SKM-1 treated with dmso at 0.1 percent for 144 hours (cell line): ENCODE measurements around the gene EXO1.
"Not testable (repeated sequence)": the region's sequence is repeated elsewhere in the genome, so short reads cannot be mapped to it uniquely, and the experiment has no call there.

Source experiments
- DNase-seq: peaks from one replicate; lab custom pipeline; 2025; ENCODE audit not compliant: unreplicated experiment; lab: John Stamatoyannopoulos, UW

Gene EXO1

DNA sequence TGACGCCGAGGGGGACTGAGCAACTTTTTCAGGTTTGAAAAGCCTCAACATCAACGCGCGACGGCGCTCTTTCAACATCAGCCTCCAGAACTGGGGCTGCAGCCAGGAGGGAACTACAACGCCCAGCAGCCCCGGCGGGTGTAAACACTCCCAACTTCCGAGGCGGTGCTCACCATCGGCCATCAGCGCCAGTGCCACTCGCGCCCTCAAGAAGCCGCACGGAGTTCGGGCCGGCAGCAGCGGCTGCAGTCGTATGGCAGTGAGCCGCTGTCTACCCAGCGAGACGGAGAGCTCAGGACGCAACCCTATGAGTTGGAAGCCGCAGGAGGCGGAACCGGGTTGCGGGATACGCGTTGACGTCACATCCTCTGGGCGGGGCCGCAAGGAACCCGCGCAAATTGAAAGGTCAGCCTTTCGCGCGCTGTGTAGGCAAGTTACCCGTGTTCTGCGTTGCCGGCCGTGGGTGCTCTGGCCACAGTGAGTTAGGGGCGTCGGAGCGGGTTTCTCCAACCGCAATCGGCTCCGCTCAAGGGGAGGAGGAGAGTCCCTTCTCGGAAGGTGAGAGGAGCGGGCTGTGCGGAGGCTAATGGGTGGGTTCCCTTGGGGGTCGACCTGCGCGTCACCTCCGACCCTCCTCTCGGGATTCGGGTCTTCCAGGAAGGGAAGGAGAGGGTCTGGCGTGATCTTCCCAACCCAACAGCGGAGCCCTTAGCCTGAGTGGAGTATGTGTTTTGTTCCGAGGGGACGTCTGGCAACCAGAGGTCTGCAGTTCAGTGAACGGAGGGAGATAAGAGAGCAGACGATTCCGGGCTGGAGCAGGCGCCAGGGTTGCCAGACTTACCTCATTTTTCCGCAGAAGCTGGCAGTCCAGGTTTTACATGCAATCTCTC is at the start of gene EXO1:
Gene EXO1 (plus strand): TSS at position 409 of the 890 bp plus-strand sequence. CDS start 2,222 bp downstream, outside the sequence.
- peak; percentile 97 for DNase-seq

DNA sequence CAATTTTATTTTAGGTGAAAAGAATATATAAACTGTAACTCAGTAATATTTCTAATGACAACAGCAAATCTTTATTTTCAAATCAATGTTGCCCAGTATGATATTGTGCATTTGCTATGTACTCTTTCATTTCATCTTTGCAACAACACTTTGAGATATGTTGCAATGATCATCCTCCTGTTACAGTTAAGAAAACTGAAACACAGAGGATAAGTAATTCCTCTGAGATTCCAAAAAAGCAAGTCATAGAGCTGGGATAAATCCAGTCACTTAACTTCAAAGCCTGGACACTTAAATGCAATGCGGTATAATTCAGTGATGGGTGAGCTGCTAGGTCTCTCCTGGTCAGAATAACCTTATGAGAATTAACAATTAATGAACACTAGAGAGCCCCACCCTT is 48.6 kb upstream of the EXO1 start:
- no peak for DNase-seq

DNA sequence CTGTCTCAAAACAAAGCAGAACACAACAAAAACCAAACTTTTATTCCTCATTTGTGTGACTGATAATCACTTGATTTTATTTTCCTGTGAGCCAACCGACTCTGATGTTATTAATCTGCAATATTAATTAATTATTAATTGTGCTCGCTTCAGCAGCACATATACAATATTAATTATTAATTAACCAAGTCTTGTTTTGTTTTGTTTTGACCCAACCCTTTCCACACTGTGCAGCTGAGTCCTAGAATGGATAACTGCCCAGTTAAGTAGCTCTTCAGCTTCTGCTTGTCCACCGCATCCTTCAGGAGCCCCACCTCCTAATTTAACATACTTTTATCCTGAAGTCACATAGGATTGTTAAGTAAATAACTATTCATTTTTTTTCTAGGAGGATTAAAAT is 47.4 kb upstream of the EXO1 start:
- no peak for DNase-seq

DNA sequence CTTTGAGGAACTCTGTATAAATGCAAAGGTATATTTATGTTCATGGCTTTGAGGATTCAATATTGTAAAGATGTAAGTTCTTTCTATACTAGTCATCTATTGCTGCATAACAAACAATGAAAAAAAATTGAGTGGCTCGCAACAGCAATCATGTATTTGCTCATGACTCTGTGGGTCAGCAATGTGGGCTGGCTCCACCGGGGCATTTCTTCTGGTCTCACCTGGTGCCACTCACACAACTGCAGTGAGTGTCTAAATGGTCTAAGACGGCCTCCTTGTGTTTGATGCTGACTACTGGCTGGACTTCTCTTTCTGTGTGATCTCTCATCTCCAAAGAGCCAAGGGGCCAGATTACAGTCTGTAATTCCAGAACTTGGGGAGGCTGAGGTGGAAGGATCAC is 45.1 kb upstream of the EXO1 start:
- DNase-seq, result no peak

DNA sequence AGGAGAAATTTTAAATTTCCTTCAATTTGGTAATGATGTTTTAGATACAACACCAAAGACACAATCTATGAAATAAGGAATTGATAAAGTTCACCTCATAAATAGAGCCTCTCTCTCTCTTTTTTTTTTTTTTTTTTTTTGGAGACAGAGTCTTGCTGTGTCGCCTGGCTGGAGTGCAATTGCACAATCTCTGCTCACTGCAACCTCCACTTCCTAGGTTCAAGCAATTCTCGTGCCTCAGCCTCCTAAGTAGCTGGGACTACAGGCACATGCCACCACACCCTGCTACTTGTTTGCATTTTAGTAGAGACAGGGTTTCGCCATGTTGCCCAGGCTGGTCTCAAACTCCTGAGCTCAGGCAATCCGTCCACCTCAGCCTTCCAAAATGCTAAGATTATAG is 43.3 kb upstream of the EXO1 start:
- DNase-seq, result not testable (repeated sequence)

DNA sequence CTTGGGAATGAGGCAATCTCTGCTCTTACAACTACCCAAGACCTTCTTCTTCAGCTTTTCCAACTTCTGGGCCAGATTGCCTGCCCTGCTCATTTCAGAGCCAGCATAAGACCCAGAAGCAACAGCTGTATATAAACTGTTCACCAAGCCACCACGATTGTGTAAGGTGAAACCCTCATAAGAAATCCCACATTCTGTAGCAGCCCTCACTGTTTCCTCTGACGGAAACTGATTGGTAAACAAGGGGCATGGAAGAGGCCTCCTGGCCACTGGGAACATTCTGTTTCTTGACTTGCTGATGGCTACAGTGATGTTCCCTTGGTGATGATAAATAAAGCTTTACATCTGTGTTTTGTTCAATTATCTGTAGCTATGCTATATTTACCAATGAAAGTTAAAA is 39.7 kb upstream of the EXO1 start:
- DNase-seq, result no peak

DNA sequence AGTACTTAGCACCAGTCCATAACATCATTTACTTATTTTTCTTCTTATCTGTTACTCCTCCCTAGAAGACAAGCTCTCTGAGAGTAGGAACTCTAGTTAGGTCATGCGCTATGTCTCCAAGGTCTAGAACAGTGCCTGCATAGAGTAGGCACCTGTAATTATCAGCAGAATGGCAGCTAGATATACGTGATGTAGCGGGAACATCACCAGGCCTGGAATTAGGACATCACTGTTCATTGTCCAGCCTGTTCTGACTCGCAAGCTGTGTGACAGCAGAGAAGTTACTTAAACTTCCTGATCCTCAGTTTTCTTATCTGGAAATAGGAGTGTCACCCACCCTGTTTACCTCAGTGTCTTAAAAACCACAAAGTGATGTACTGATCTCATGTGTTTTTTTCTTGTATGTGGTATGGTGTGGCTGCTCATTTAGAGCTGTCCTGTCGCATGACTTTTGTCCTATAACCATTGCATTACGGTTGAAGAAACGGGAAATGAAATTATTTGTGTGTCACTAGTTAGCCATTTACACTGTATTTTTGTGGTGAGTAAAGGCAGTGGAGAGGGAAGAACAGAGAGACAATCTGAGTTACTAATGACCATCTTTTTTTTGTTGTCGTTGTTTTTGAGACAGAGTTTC is 37.1 kb upstream of the EXO1 start:
- DNase-seq, result no peak

DNA sequence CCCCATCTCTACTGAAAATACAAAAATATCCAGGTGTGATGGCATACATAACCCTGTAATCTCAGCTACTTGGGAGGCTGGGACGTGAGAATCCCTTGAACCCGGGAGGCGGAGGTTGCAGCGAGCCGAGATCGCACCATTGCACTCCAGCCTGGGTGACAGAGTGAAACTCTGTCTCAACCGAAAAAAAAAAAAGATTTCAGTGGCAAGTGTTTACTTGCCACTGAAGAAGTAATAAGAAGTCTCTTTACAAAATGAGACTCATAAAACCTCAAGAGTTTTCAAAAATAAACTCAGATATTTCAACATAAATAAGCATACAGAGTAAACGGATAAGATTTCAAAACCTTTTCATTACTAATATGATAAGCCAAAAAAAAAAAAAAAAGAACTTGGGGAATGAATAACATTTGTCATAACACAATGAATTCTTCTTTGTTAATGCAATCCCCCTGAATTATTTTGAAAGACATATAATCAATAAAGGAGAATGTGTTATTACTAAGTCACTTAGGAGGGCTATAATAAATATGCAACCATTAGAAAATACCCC is 34.2 kb upstream of the EXO1 start:
- DNase-seq, result no peak

DNA sequence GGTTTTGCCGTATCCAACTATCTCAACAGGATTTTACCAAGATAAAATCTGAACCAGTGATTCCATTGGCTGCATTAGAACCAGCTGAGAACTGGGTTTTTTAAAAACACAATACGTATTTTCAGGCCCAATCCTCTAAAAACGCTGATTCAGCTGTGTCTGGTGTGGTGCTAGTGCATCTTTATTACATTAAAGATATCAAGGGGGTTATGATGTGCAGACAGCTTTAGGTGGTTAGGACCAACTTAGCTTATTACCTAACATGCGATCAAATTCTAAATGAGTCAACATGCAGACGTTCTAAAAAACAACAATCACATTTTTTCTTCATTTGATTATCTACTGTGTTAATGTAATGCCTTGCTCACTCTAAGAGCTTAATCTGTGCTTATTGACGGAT is 32.0 kb upstream of the EXO1 start:
- no peak for DNase-seq

DNA sequence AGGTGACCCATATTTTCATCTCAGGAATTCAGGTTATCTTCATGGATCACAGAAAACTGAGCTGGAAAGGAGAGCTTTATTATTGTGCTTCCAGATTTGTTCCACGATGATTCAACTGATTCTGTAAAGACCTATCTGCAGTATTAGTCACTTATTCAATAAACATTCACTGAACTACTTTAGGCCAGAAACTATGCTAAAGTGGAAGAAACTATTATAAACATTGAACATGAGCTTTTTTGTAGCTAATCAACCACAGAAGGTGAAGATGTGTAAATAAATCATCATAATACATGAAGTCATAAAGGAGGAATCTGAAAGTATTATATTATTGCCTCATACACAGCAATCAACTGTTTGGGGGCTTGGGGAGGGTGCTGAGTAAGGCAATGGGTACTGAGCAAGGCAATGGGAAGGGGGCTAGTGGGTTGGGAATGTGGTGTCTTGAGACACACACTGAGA is 30.6 kb upstream of the EXO1 start:
- DNase-seq, result no peak

DNA sequence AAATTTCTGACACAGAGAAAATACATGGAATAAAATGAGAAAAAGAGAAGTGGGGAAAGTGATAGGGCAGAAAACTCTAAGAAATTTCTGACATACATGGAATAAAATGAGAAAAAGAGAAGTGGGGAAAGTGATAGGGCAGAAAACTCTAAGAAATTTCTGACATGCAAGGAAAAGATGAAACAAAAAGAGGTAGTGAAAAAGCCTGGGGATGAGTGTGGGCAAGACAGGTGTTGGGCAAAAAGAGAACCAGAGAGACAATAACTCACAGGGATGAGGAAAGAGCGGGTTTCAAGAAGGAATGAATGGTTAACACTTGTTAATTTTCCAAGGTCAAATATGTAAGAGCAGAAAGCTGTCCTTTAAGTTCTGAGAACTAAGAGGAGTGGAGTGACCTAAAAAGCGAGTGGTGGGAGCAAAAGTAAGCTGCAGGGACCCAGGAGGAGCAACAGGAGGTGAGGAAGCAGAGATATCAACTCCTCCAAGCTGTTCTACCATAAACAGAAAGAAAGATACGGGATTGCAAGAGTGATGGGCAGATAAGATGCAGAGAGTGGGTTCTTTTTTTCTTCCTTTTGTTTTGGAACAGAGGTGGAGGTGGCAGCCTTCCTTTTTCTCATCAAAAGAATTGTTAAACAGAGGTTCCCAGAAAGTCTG is 29.9 kb upstream of the EXO1 start:
- peak; percentile 79 for DNase-seq

DNA sequence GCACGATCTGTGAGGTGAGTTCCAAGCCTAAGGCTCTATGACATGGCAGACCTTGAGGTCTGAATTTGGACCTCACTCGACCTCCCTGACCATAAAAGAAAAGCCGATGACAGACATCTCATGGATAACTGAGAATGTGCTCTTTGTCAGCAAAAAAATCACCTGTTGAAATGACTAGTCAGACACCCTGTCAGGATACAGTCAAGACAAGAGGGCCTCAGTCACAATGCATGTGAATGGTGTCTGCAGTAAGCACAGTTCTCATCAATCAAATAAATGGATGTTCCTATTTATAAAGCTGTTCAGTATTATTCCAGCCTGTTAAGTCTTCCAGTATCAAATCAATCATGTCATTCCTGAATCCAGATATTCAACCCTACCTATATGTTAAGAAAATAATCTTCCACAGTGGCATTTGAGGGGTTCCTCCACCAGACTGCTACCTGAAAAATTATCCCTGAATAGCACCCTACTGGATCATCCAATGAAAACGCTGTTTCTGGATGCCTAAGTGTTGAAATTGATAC is 28.6 kb upstream of the EXO1 start:
- no peak for DNase-seq

DNA sequence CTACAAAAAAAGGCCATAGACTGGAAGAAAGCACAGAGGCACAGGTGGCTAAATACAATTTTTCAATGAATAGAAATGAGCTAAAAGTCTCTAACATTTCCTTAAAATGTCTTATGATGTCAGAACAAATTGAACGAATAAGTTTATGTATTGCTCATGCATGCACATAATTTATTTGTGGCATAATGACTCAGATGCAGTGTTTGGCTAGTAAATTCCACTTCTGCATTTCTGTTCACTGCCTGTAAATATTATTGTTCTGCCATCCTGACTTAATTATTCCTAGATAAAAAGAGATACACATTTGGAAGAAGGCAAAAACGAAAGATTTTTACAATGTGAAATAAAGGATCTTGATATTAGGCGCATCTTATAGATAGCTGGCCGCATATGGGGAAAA is 26.6 kb upstream of the EXO1 start:
- DNase-seq, result no peak

DNA sequence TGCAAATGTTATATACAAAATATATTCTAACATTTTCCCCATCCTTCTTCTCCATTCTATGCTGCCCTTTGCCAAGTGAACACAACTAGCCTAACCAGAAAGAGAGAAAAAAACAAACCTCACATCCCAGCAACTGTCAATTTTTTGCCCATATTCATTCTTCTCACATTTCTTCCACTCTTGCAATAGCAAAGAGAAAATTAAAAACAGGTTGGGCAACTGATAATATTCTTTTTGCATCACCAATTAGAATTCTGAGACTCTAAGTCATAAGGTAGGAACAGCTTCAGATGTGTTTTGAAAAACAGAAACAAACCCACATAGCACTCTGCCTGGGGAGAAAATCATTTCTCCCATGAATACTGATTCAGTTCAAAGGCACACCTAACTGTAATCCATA is 25.2 kb upstream of the EXO1 start:
- no peak for DNase-seq

DNA sequence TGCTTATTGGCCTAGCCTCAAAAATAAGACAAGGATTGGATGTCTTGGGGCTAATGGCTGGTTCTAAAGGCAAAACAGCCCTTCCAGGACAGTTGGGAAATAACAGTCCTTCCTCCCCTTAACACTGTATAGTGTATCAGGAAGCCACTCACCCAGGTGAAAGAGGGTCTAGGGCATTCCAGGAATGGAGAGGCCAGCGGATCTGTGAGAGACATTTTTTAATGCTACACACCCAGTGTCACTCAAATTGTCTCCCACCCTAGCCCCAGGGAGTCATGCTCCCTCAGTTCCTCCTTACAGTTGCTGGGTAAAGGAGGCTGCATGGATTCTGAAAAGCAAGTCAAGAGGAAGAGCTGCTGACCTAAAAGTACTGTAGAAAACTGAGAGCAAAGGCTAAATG is 24.1 kb upstream of the EXO1 start:
- DNase-seq, result no peak

DNA sequence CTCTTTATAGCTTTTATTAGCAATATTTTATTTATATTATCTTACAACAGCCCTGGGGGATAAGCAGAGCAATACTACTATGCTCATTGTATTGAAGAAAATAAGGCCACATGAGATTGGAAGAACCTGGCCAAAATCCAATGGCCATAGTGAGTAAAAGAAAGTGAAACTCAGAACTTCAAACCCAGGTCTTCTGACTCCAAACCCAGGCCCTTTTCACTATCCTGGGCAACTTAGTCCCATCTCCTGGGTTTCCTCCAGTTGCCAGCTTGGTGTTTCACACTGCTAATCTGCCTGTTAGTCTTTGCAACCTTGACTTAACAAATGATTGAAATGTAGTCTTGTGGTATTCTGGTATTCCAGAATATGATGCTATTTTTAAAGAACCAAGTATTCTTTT is 22.4 kb upstream of the EXO1 start:
- no peak for DNase-seq

DNA sequence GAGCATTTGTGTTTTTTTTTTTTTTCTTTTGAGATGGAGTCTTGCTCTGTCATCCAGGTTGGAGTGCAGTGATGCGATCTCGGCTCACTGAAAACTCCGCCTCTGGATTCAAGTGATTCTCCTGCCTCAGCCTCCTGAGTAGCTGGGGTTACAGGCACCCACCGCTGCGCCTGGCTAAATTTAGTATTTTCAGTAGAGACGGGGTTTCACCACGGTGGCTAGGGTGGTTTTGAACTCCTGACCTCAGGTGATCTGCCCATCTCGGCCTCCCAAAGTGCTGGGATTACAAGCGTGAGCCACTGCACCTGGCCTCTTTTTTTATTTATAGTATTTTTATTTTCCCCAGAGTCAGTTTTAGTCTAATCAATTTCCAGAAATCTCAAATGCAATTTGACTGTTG is 21.4 kb upstream of the EXO1 start:
- not testable (repeated sequence) for DNase-seq

DNA sequence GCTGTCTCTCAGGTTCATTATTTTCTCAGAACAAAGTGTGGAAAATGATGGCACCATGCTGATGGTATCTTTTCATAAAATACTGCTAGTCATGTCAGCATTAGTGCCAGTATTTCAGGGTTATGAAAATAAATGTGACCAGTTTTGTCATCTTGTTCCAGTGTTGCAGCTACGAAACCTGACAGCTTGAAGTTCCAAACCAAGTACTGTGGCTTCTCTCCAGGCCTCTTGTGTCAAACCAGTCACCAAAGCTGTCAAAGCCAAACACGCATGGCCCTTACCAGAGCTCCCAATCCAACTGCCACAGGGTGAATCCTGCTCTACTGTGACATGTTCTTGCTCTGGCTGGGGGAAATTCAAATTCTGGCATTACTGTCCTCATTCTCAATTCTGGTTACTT is 20.7 kb upstream of the EXO1 start:
- no peak for DNase-seq

DNA sequence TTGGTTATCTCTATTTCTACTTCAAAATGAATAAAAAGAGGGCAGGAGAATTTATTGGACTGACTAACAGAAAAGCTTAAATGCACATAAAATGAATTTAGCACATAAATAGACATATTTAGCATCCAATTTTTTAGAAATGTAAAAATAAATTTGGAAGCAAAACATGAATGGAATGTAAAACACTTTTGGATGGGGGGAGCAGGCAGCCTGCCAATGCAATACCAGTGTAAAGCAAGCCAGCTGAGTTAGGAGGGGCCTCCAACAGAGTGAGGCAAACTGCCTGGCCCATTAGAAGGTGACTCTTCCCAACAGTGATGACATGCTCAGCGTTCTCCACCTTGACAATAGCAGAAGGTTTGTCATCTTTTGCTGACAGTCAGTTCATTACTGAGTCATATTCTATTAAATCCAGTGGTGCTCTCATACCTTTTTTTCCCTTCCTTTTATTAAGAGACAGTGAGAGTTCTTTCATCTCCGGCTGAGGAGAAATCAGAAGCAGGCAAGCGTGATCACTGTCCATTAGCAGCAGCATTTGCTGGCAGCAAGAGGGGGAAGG is 19.5 kb upstream of the EXO1 start:
- DNase-seq, result no peak

DNA sequence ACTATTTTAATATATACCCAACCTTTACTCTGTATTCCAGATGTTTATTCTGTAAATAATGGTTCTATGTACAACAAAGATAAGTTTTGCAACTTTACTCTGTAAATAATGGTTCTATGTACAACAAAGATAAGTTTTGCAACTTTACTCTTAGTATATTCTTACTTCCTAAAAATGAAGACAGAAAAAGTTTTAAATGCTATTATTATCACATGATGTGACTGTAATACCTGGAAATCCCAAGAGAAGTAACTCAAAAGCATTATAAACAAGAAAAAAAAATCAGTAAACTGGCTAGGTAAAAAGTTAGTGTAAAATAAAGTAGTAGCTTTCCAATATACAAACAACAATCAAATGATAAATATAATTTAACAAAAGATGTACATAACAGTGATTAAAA is 18.5 kb upstream of the EXO1 start:
- no peak for DNase-seq

DNA sequence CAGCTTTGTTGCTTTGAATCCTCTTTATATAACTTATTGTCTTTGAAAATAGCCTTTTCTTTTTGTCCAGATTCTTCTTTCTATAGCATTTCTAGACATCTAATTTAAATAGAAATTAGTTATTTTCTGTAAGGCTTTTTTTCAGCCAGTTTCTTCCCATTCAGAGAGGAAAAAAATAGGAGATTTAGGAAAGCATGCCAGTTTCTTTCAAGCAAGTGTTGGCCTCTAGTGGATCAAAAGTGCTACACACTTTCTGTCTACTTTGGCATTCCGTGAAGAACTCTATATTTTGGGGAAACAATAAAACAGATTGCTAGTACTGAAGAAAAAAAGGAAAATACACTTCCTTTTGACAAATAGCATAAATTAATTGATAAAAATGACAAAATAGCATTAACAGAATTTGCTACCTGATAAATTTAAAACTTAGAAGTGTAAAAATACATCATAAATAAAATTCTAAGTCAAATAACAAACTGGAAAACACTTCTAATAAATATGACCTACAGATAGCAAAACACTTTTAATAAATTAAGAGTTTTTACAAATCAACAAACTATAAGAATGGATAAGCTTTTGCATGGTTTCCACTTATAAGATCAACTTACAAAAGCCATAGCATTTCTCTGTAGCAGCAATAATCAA is 13.1 kb upstream of the EXO1 start:
- DNase-seq, result peak; percentile 31
